Measurements from ENCODE around the gene NIPBL. TPM values are rescaled to one million over a fixed set of nuclear protein-coding genes. Genes with fewer than 3 reads are reported as not detected.

NIPBL gene
- total RNA-seq, 1 experiment from 2014 or later, result 45.1 TPM

DNA sequence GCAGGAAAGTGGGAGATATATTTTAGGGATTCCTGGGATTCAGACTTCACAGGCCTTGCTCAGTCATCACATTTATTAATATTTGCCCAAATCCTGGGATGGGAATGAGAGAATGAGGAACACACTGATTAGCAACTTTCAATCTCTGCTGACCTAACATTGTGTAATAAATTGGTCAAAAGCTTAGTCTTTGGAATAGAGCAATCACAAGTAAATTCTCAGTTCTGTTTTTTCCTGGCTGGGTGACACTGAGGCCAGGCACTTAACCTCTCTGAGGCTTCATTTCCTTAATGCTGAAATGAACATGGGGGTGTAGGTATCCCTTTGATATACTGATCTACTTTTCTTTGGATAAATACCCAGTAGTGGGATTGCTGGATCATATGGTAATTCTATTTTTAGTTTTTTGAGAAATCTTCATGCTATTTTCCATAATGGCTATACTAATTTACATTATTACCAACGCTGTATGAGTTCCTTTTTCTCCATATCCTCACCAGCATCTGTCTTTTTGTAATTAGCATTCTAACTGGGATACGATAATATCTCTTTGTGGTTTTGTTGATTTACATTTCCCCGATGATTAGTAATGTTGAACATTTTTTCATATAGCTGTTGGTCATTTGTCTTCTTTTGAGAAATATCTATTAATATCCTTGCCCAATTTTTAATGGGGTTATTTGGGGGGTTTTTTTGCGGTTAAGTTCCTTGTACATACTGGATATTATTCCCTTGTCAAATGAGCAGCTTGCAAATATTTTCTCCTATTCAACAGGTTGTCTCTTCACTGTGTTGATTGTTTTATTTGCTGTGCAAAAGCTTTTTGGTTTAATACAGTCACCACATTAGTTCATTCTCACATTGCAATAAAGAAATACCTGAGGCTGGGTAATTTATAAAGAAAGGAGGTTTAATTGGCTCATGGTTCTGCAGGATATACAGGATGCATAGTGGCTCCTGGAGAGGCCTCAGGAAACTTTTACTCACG lies 36.8 kb upstream of the NIPBL start:
- no peaks in the 10 kb centered on the region for H3K9me3 ChIP-seq (ENCODE audit: control insufficient read depth in 1 of 2, insufficient read depth in 1 of 2, low read depth in 1 of 2, low read length in 2 of 2)
- no peaks in the 10 kb centered on the region for H3K27me3 ChIP-seq (ENCODE audit: insufficient read depth, low read length)
- POLR2A ChIA-PET, result no interaction called here
- CTCF ChIA-PET, result no interaction called here
- RAD21 ChIA-PET (ENCODE audit: low non-redundant PET in 1 of 2, low total read pairs in 2 of 2, uncharacterized antibody in 2 of 2, unreplicated experiment in 2 of 2), result no interaction called here
- intact Hi-C loops (cut with micrococcal nuclease), result no loop called here
- no peaks in the 10 kb centered on the region for H3K79me2 ChIP-seq (ENCODE audit: insufficient read depth, low read length)
- H4K20me1 ChIP-seq (ENCODE audit: insufficient read depth), result no peaks in the 10 kb centered on the region
- H3K36me3 ChIP-seq (ENCODE audit: control insufficient read depth in 1 of 2, insufficient read depth in 2 of 2, low read length in 2 of 2), result no peaks in the 10 kb centered on the region
- H3K4me2 ChIP-seq (ENCODE audit: low read length), result no peak overlapping the region
- H3K9ac ChIP-seq (ENCODE audit: low read length), result no peak overlapping the region
- no peak overlapping the region for H3K27ac ChIP-seq (ENCODE audit: low read depth, low read length)
- TF ChIP-seq SIN3A (IDR thresholded peaks at IDR 0.05; ENCODE audit: low read depth), result no peak
- no peak for TF ChIP-seq CEBPB (IDR thresholded peaks at IDR 0.05; ENCODE audit: low read depth)
- TF ChIP-seq JUND (IDR thresholded peaks at IDR 0.05), result no peak
- no peak for TF ChIP-seq ZNF274 (IDR thresholded peaks at IDR 0.05; ENCODE audit: low read depth, low read length)
- no peak for TF ChIP-seq EZH2phosphoT487 (IDR thresholded peaks at IDR 0.05; ENCODE audit: borderline replicate concordance)
- TF ChIP-seq SP1 (IDR thresholded peaks at IDR 0.05; ENCODE audit: low read depth), result no peak
- H2AFZ ChIP-seq (ENCODE audit: low read depth, low read length, poor library complexity, severe bottlenecking), result no peak overlapping the region
- no peak for ATAC-seq
- H3K4me1 ChIP-seq (ENCODE audit: control insufficient read depth in 1 of 2, insufficient read depth in 2 of 2, low read length in 2 of 2), result no peaks in the 10 kb centered on the region
- DNase-seq (ENCODE audit: low read depth, low spot score), result no peak
- no peaks in the 10 kb centered on the region for H3K9me2 ChIP-seq (ENCODE audit: insufficient read depth)
- H3K4me3 ChIP-seq (replicated peaks in 1 of 2; ENCODE audit: low read depth in 1 of 2, low read length in 2 of 2), result no peak overlapping the region
- no TSS peak for BruUV-seq (replicated peaks)

- Histone ChIP-seq H3K27me3 (ENCODE audit: insufficient read depth, low read length) (no peaks in the 10 kb centered on the region), H3K9me2 (ENCODE audit: insufficient read depth) (no peaks in the 10 kb centered on the region), H3K9me3 (ENCODE audit: control insufficient read depth in 1 of 2, insufficient read depth in 1 of 2, low read depth in 1 of 2, low read length in 2 of 2) (no peaks in the 10 kb centered on the region), H3K79me2 (ENCODE audit: insufficient read depth, low read length) (no peaks in the 10 kb centered on the region), H2AFZ (ENCODE audit: low read depth, low read length, poor library complexity, severe bottlenecking) (no peak overlapping the region), H3K36me3 (ENCODE audit: control insufficient read depth in 1 of 2, insufficient read depth in 2 of 2, low read length in 2 of 2) (no peaks in the 10 kb centered on the region), H3K27ac (ENCODE audit: low read depth, low read length) (no peak overlapping the region), H4K20me1 (ENCODE audit: insufficient read depth) (no peaks in the 10 kb centered on the region), H3K4me2 (ENCODE audit: low read length) (no peak overlapping the region), H3K4me3 (replicated peaks in 1 of 2; ENCODE audit: low read depth in 1 of 2, low read length in 2 of 2) (no peak overlapping the region), H3K4me1 (ENCODE audit: control insufficient read depth in 1 of 2, insufficient read depth in 2 of 2, low read length in 2 of 2) (no peaks in the 10 kb centered on the region), H3K9ac (ENCODE audit: low read length) (no peak overlapping the region)
- CTCF ChIA-PET, result no interaction called here
- no peak for DNase-seq (ENCODE audit: low read depth, low spot score)
- POLR2A ChIA-PET, result no interaction called here
- ATAC-seq, result no peak
- intact Hi-C loops (cut with micrococcal nuclease), result no loop called here
- no TSS peak for BruUV-seq (replicated peaks)
- RAD21 ChIA-PET (ENCODE audit: low non-redundant PET in 1 of 2, low total read pairs in 2 of 2, uncharacterized antibody in 2 of 2, unreplicated experiment in 2 of 2), result no interaction called here
- TF ChIP-seq, protein P1, sequence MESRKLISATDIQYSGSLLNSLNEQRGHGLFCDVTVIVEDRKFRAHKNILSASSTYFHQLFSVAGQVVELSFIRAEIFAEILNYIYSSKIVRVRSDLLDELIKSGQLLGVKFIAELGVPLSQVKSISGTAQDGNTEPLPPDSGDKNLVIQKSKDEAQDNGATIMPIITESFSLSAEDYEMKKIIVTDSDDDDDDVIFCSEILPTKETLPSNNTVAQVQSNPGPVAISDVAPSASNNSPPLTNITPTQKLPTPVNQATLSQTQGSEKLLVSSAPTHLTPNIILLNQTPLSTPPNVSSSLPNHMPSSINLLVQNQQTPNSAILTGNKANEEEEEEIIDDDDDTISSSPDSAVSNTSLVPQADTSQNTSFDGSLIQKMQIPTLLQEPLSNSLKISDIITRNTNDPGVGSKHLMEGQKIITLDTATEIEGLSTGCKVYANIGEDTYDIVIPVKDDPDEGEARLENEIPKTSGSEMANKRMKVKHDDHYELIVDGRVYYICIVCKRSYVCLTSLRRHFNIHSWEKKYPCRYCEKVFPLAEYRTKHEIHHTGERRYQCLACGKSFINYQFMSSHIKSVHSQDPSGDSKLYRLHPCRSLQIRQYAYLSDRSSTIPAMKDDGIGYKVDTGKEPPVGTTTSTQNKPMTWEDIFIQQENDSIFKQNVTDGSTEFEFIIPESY (IDR thresholded peaks at IDR 0.05; ENCODE audit: extremely low read depth, insufficient replicate concordance, low read length), result no peak
- no peak for TF ChIP-seq ELF1 (IDR thresholded peaks at IDR 0.05; ENCODE audit: borderline replicate concordance, low read depth)
- TF ChIP-seq ZNF274 (IDR thresholded peaks at IDR 0.05; ENCODE audit: low read depth, low read length), result no peak
- TF ChIP-seq ZFX (IDR thresholded peaks at IDR 0.05), result no peak
- TF ChIP-seq FOSL1 (IDR thresholded peaks at IDR 0.05; ENCODE audit: low read depth), result no peak
- no peak for TF ChIP-seq EGR1 (IDR thresholded peaks at IDR 0.05; ENCODE audit: low read depth)
- no peak for TF ChIP-seq SIN3A (IDR thresholded peaks at IDR 0.05; ENCODE audit: low read depth)
- no peak for TF ChIP-seq REST (IDR thresholded peaks at IDR 0.05; ENCODE audit: low read depth)
- TF ChIP-seq JUND (IDR thresholded peaks at IDR 0.05), result no peak
- no peak for TF ChIP-seq CEBPB (IDR thresholded peaks at IDR 0.05; ENCODE audit: low read depth)
- no peak for TF ChIP-seq EZH2 (IDR thresholded peaks at IDR 0.05)
- TF ChIP-seq POLR2A (IDR thresholded peaks at IDR 0.05; ENCODE audit: borderline replicate concordance, extremely low read depth, insufficient read depth, insufficient read length), result no peak
- TF ChIP-seq EZH2phosphoT487 (IDR thresholded peaks at IDR 0.05; ENCODE audit: borderline replicate concordance), result no peak
- no peak for TF ChIP-seq CBX3 (IDR thresholded peaks at IDR 0.05; ENCODE audit: low read depth)
Measured at GRCh38 chr5:36841677-36842076, 34.9 kb upstream of the NIPBL start.
